HL-60 (cell line): ENCODE data around the gene SPATA21.
"Not testable (repeated sequence)": the region's sequence is repeated elsewhere in the genome, so short reads cannot be mapped to it uniquely, and the experiment has no call there.

ENCODE experiments used
- CTCF ChIP-seq: IDR thresholded peaks from one replicate; pipeline ENCODE4 v1.5.1; 2011; ENCODE audit warnings: low read length, control low read depth, inconsistent platforms; ENCODE audit not compliant: insufficient read depth
- GABPA ChIP-seq: IDR thresholded peaks from 2 replicates; pipeline ENCODE4 v1.6.1; 2012; ENCODE audit warnings: low read depth
- POLR2AphosphoS5 ChIP-seq: IDR thresholded peaks from 2 replicates; pipeline ENCODE4 v1.6.1; 2012; ENCODE audit warnings: low read depth

- TF ChIP-seq CTCF, GABPA, POLR2AphosphoS5: not testable (repeated sequence)
Observed at GRCh38 chr1:16474891-16475290, 37.7 kb upstream of the SPATA21 start.
